Upper lobe of left lung (tissue), 4 donors: Measurements from ENCODE around the gene PBX3.

ENCODE experiments used
- CTCF ChIP-seq, 6 experiments: fragments of 450-650 bp in 4 of 6; fragments of 200-600 bp in 2 of 6; sonication (generic) in 2 of 6; IDR thresholded peaks; one replicate each; pipeline ENCODE4 v1.5.1; 2016 to 2019; ENCODE audit warnings: antibody characterized with exemption in 6 of 6
- EP300 ChIP-seq, 4 donors: sonication (generic); formaldehyde crosslinking; IDR thresholded peaks; one replicate each; pipeline ENCODE4 v1.5.1; 2017; ENCODE audit warnings: antibody characterized with exemption in 4 of 4, control low read depth in 2 of 4
- POLR2A ChIP-seq, 4 donors: fragments of 450-650 bp; IDR thresholded peaks; one replicate each; pipeline ENCODE4 v1.5.1; 2016 to 2017; ENCODE audit warnings: antibody characterized with exemption in 4 of 4, mild to moderate bottlenecking in 2 of 4
- POLR2AphosphoS5 ChIP-seq, 2 donors: sonication (generic); formaldehyde crosslinking; IDR thresholded peaks; one replicate each; pipeline ENCODE4 v1.5.1; 2017; ENCODE audit warnings: antibody characterized with exemption in 2 of 2

GRCh38 chr9:125732562-125732961 is 14.6 kb upstream of the PBX3 start:
- TF ChIP-seq CTCF (IDR thresholded peaks at IDR 0.05) (no peak), POLR2A (IDR thresholded peaks at IDR 0.05) (no peak), POLR2AphosphoS5 (IDR thresholded peaks at IDR 0.05) (no peak), EP300 (IDR thresholded peaks at IDR 0.05) (no peak)
